Measurements from ENCODE around the gene ST3GAL4. TPM values are rescaled to one million over a fixed set of nuclear protein-coding genes. Genes with fewer than 3 reads are reported as not detected.

ST3GAL4 gene
- total and polyA plus RNA-seq, 10 of the 15 experiments (the other 5 are each of a cell fraction or from before 2014, with no cell fraction given), result 3.8 to 8.1 (median 6.5) TPM; not detected in 2

DNA sequence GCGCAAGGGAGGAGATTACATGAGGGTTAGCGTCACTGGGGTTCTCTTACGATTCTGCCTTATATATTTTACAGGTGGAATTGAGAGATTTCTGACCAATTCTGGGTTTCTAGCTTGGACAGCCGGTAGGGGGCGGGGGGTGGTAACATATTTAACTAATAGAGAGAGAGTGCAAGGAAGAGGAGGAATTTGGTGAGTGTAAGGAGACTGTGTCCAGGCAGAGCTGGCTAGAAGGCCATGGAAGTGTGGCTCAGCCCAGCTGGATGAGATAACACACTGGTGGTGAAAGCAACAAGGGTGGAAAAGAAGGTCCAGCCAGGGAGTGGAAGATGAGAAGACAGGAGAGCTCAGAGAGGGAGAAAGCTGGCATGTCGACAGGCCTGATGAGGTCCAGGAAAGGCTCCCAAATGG, 56.5 kb downstream of the ST3GAL4 start:
- Histone ChIP-seq H4K20me1 (ENCODE audit: control insufficient read depth, insufficient read depth) (no peaks in the 10 kb centered on the region), H3K79me2 (ENCODE audit: control insufficient read depth, insufficient read depth, low read length) (no peaks in the 10 kb centered on the region), H3K4me1 (ENCODE audit: control insufficient read depth, insufficient read depth, low read length) (no peaks in the 10 kb centered on the region), H3K9me3 (replicated peaks; ENCODE audit: control insufficient read depth, insufficient read depth, low read length) (no peaks in the 10 kb centered on the region), H3K4me3 (no peak overlapping the region), H3K36me3 (ENCODE audit: control insufficient read depth in 2 of 2, insufficient read depth in 2 of 2, low read length in 1 of 2) (no peaks in the 10 kb centered on the region), H2AFZ (ENCODE audit: control insufficient read depth, low read depth, low read length) (no peak overlapping the region), H3K27ac (ENCODE audit: control insufficient read depth, insufficient read depth) (no peak overlapping the region), H3K4me2 (ENCODE audit: control insufficient read depth, insufficient read depth) (no peak overlapping the region), H3K9ac (ENCODE audit: control insufficient read depth, insufficient read depth, low read length) (no peak overlapping the region), H3K27me3 (replicated peaks in 1 of 2; ENCODE audit: control insufficient read depth in 2 of 2, insufficient read depth in 2 of 2, low read length in 1 of 2) (peaks cover 0 to 2% of the 10 kb centered on the region in 2 experiments; a peak in 2 of 4 replicates)
- ChIA-PET POLR2A (no interaction called here), RAD21 (ENCODE audit: unreplicated experiment) (interaction anchor here (1.8 kb wide), 1 partner anchor 101 kb away, joined by 4 read pairs; no protein-coding TSS in a partner anchor), SMC1A (ENCODE audit: uncharacterized antibody, unreplicated experiment) (interaction anchor here (0.7 to 1.6 kb wide), 2 partner anchors 8 to 69 kb away, joined by 3 to 10 read pairs; no protein-coding TSS in a partner anchor), CTCF (interaction anchor here (0.7 to 1.6 kb wide), 5 partner anchors 9 to 101 kb away, joined by 3 to 9 read pairs (median 5); no protein-coding TSS in a partner anchor)
- intact Hi-C loops (cut with micrococcal nuclease; ENCODE audit: unreplicated experiment) (no loop called here), in situ Hi-C loops (cut with MboI) (no loop called here)
- no TSS peak for BruUV-seq (replicated peaks)
- no peak for FAIRE-seq
- no peak for ATAC-seq
- DNase-seq (ENCODE audit: low read depth, low spot score), result no peak
- TF ChIP-seq HDAC6 (IDR thresholded peaks at IDR 0.05; ENCODE audit: unreplicated experiment), result no peak
- TF ChIP-seq, protein P1, sequence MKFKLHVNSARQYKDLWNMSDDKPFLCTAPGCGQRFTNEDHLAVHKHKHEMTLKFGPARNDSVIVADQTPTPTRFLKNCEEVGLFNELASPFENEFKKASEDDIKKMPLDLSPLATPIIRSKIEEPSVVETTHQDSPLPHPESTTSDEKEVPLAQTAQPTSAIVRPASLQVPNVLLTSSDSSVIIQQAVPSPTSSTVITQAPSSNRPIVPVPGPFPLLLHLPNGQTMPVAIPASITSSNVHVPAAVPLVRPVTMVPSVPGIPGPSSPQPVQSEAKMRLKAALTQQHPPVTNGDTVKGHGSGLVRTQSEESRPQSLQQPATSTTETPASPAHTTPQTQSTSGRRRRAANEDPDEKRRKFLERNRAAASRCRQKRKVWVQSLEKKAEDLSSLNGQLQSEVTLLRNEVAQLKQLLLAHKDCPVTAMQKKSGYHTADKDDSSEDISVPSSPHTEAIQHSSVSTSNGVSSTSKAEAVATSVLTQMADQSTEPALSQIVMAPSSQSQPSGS (IDR thresholded peaks at IDR 0.05; ENCODE audit: low read length), result no peak
- TF ChIP-seq, protein P2, sequence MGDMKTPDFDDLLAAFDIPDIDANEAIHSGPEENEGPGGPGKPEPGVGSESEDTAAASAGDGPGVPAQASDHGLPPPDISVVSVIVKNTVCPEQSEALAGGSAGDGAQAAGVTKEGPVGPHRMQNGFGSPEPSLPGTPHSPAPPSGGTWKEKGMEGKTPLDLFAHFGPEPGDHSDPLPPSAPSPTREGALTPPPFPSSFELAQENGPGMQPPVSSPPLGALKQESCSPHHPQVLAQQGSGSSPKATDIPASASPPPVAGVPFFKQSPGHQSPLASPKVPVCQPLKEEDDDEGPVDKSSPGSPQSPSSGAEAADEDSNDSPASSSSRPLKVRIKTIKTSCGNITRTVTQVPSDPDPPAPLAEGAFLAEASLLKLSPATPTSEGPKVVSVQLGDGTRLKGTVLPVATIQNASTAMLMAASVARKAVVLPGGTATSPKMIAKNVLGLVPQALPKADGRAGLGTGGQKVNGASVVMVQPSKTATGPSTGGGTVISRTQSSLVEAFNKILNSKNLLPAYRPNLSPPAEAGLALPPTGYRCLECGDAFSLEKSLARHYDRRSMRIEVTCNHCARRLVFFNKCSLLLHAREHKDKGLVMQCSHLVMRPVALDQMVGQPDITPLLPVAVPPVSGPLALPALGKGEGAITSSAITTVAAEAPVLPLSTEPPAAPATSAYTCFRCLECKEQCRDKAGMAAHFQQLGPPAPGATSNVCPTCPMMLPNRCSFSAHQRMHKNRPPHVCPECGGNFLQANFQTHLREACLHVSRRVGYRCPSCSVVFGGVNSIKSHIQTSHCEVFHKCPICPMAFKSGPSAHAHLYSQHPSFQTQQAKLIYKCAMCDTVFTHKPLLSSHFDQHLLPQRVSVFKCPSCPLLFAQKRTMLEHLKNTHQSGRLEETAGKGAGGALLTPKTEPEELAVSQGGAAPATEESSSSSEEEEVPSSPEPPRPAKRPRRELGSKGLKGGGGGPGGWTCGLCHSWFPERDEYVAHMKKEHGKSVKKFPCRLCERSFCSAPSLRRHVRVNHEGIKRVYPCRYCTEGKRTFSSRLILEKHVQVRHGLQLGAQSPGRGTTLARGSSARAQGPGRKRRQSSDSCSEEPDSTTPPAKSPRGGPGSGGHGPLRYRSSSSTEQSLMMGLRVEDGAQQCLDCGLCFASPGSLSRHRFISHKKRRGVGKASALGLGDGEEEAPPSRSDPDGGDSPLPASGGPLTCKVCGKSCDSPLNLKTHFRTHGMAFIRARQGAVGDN (IDR thresholded peaks at IDR 0.05), result no peak
- TF ChIP-seq SP1 (IDR thresholded peaks at IDR 0.05; ENCODE audit: low read depth, low read length), result no peak
- TF ChIP-seq SKIL (IDR thresholded peaks at IDR 0.05; ENCODE audit: low read depth, poor library complexity, severe bottlenecking), result no peak
- WGBS (ENCODE audit: insufficient coverage, insufficient replicate concordance, low lambda C conversion rate, missing lambda C conversion rate), result 79% methylated on average over 6 of the region's 6 CpGs

All from GM12878 (cell line).